GM21529 (cell line): ENCODE data around the gene FRMD4A.

Experiments
- ATAC-seq: cut with Tn5 transposase; IDR thresholded peaks from one replicate; pipeline ENCODE4 v1.9.1; 2021; ENCODE audit not compliant: unreplicated experiment

FRMD4A gene

GRCh38 chr10:14022954-14023672, 307.6 kb downstream of the FRMD4A start:
- ATAC-seq: no peak

GRCh38 chr10:14022052-14022451, 308.7 kb downstream of the FRMD4A start:
- no peak for ATAC-seq

GRCh38 chr10:14020037-14020664, 310.6 kb downstream of the FRMD4A start:
- no peak for ATAC-seq

GRCh38 chr10:14017467-14017866, 313.3 kb downstream of the FRMD4A start:
- ATAC-seq: no peak

- no peak for ATAC-seq
Measured at GRCh38 chr10:14016931-14017333, 313.8 kb downstream of the FRMD4A start.

GRCh38 chr10:14016011-14016536, 314.6 kb downstream of the FRMD4A start:
- no peak for ATAC-seq

GRCh38 chr10:14014423-14014822, 316.3 kb downstream of the FRMD4A start:
- ATAC-seq: no peak

- no peak for ATAC-seq
Measured at GRCh38 chr10:14010769-14011574, 319.8 kb downstream of the FRMD4A start.

GRCh38 chr10:14010101-14010558, 320.6 kb downstream of the FRMD4A start:
- peak; percentile 18 for ATAC-seq

- peak; percentile 61 for ATAC-seq
Measured at GRCh38 chr10:14009371-14010100, 321.2 kb downstream of the FRMD4A start.

GRCh38 chr10:14008740-14009080, 322.0 kb downstream of the FRMD4A start:
- no peak for ATAC-seq

- no peak for ATAC-seq
Measured at GRCh38 chr10:14004536-14004935, 326.2 kb downstream of the FRMD4A start.

GRCh38 chr10:14003517-14004184, 327.1 kb downstream of the FRMD4A start:
- no peak for ATAC-seq

GRCh38 chr10:14001298-14002040, 329.3 kb downstream of the FRMD4A start:
- no peak for ATAC-seq

- no peak for ATAC-seq
Measured at GRCh38 chr10:13998163-13998835, 332.4 kb downstream of the FRMD4A start.

- no peak for ATAC-seq
Measured at GRCh38 chr10:13997650-13998049, 333.1 kb downstream of the FRMD4A start.

GRCh38 chr10:13994932-13995331, 335.8 kb downstream of the FRMD4A start:
- ATAC-seq: no peak

- no peak for ATAC-seq
Measured at GRCh38 chr10:13993673-13994089, 337.0 kb downstream of the FRMD4A start.

- ATAC-seq: no peak
Measured at GRCh38 chr10:13993169-13993568, 337.6 kb downstream of the FRMD4A start.
